Left renal pelvis (tissue), 4 donors: Measurements from ENCODE around the gene NOXA1. TPM values are rescaled to one million over a fixed set of nuclear protein-coding genes. Genes with fewer than 3 reads are reported as not detected.
A peak's percentile ranks its signal among the peaks of the same experiment; 100 is the strongest.
"Not testable (repeated sequence)": the region's sequence is repeated elsewhere in the genome, so short reads cannot be mapped to it uniquely, and the experiment has no call there.

Experiments
- DNase-seq, 4 donors: peaks; one replicate each; pipeline ENCODE4 v3.0.0-alpha.2; 2013; ENCODE audit warnings: low read depth in 4 of 4, low spot score in 3 of 4
- polyA plus RNA-seq, 4 donors: library from polyadenylated mRNA; unstranded; fragments of 120-200 nt; gene quantifications; one replicate each; pipeline ENCODE4 v1.2.1, GENCODE V29; 2013; ENCODE audit not compliant: insufficient read length in 4 of 4

Gene NOXA1
- polyA plus RNA-seq, 4 donors: 2.5 to 10.9 (median 4.3) TPM

DNA sequence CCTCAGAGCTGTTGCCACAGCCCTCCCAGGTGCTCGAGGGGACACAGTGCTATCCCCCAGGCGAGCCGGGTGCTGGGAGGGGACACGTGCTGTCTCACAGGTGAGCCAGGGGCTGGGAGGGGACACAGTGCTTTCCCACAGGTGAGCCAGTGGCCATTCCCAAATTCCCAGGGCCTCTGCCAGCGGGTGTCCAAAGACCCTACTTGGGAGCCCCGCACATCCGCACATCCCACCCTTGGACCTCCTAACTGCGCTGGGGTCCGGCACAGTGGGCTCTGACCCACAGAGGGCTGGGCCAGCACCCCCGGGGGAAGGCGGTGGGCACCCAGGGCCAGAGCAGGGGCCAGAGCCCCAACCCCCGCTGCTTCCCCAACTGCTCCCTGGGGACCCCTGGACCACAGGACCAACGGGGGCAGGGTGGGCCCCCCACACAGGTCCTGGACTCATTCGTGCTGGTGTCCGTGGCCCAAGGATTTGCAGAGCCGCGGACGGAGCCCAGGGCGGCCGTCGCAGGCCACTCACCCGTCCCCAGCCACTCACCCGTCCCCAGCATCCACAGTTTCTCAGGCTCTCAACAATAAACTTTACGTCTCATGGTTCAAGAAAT lies 18.1 kb upstream of the NOXA1 start:
- no peak for DNase-seq

DNA sequence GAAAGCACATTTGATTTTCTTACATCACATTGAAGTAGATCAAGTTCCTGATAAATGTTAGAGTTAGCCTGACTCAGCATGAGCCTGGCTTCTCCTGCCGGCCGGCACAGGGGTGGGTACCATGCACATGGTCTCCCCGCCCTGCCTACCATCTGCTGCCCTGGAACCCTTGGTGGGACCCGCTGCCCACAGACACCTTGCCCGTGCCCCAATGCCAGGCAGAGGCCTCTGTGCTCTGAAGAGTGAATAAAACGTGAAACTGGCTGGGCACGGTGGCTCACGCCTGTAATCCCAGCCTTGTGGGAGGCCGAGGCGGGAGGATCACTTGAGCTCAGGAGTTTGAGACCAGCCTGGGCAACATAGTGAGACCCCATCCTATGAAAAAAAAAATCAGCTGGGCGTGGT lies 17.5 kb upstream of the NOXA1 start:
- DNase-seq: no peak

DNA sequence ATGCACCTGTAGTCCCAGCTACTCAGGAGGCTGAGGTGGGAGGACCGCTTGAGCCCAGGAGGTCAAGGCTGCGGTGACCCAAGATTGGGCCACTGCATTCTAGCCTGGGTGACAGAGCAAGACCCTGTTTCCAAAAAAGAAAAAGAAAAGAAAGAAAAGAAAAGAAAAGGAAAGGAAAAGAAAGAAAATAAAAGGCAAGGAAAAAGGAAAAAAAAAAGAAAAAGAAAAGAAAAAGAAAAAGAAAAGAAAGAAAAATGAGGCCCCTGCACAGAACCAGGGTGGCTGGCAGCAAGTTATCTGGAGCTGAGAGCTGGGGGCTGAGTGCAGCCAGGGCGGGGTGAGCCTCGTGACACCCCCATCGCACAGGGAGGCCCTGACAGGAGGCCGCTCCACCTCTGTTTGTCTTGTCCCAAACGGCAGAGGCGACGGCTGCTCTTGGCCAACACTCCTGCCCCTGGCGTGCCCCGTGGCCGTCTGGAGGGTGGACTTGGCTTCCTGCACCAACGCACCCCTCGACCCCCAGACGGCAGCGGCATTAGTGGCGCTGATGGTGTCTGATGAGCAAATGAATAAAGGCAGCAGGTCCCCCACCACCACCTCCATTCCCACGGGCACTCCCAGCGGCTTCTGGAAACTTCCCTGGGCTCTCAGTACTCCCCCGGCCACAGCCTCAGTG lies 17.0 kb upstream of the NOXA1 start:
- no peak for DNase-seq

DNA sequence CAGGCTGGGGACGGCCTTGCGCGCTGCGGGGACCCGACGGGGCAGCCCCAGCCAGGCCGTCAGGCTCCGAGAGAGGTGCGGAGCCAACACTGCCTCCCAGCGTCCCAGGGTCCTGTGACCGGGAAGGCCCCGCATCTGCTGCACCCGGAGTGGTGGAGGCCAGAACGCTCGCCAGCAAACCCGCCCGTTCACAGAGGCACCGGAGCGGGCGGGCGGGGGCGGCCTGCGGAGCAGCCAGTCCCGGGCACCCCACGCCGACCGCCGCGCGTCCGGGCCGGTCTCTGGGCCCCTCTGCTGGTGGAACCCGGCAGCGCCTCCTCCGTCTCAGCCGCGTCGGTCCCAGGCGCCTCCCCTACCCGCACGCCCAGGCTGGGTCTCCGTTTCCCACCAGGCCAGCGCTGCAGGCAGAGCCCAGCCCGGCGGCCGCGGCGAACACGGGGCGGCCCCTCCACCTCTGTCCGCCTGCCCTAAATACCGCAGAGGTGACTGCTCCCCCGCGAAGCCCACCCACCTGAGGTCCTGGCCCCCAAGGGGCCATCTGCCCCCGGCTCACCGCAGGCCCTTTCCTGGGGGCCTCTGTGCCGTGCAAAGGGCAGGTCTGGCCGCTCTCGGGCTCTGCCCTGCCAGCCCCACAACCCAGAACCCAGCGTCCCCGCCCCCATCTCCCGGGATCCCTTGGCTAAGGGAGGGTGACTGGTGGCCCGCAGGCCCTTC lies 16.2 kb upstream of the NOXA1 start:
- DNase-seq: peak in 3 of 4 donors; percentile 43 to 49 (median 44)

DNA sequence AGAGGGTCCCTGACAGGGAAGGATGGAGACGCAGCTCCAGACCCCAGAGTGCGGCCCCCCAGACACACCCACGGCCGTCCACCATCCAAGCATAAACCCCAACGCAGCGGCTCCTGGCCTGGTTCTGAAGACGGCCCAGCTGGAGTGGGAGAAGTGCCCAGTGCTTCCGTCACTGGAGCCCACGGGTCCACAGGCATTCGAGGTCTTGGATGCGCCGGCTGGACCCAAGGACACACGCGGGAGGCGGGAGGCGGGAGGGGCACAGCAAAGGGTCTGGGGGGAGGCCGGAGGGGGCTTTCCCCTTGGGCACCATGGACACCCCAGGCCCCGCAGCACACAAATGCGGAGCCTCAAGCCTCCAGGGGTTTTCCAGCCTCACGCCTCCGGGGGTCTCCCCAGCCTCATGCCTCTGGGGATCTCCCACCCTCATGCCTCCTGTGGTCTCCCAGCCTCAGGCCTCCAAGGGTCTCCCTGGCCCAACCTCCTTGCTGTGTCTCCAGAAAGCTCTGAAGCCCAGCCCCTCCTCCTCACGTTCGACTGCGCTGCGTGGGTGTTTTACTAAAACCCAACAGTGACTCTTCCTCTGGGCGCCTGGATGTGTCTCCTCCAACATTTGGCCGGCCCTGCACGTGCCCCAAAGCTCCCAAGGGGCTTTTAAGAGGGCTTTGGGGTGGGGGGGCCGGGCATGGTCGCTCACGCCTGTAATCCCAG lies 15.4 kb upstream of the NOXA1 start:
- no peak for DNase-seq

DNA sequence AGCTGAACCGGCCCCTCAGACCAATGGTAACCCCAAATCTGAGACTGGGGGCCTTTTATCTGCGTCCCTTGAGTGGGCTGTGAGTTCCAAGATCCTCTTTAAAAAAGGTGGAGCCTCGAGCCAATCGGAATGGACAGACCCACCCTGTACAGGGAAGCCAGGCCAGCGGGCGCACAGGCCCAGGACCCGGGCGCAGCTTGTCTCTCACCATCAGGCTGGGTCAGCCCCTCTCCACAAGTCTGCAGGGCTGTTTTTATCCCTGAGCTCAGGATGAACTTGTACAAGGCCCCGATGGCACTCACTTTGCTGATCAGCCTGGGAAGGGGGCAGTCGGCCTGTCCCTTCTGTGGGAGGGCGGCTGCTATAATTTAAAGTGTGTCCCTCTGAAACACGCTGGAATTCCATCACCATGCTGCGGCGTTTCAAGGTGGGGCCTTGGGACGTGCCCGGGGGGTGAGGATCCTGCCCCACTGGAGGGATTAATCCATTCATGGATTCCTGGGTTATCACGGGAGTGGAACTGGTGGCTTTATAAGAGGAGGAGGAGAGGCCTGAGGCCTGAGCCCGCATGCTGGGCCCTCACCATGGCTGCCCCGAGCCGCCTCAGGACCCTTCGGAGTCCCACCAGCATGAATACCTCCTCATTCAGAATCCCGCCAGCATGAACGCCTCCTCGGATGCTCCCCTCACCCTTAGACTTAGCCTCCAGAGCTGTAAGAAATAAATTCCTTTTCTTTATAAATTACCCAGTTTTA lies 14.4 kb upstream of the NOXA1 start:
- DNase-seq: no peak

DNA sequence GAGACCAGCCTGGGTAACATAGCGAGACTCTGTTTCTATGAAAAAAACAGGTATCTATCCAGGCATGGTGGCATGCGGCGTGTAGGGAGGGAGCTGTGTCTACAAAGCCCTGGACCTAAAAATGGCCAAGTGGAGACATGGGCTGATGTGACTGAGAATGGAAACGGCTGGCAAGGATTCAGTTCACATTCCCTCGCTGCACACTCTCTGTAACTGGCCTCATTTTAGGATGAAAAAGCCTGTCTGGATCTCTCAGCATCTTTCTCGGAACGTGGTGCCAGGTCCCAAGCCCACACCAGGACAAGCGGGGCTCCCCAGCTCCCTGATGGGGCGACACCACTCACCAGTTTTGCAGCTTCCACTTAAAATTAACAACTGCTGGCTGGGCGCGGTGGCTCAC lies 13.7 kb upstream of the NOXA1 start:
- no peak for DNase-seq

DNA sequence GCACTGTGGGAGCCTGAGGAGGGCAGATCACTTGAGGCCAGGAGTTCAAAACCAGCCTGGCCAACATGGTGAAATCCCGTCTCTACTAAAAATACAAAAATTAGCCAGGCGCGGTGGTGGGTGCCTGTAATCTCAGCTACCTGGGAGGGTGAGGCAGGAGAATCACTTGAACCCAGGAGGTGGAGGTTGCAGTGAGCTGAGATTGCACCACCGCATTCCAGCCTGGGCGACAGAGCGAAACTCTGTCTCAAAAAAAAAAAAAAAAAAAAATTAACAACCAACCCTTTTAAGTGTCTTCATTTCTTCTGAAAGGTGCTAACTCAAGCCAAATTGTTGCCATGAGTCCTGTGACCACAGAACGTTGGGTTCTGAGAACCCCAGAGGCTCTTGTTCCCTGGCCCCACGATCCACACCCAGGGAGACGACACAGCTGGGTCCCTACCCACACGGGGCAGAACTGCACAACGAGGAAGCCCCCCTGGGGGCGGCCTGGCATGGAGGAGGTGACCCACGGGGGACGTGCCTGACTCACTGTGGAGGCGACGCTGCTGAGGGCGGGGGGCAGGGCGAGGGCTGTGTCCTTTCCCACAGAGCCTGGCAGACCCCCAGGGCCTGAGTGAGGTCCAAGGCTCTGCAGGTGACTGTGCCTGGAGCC lies 12.8 kb upstream of the NOXA1 start:
- DNase-seq: not testable (repeated sequence)

DNA sequence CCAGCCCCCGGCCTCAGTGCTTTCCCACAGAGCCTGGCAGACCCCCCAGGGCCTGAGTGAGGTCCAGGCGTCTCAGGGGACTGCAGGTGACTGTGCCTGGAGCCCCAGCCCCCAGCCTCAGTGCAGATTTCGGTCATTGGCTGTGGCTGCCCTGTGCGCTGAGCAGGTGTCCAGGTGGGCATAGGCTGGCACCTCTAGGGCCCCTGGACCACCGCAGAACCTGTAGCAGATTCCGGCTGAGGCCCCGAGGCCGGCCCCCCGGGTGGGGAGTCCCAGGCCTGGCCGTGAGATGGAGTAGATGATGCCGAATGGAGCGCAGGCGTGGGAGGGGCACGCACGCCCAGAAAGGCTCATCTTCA lies 12.3 kb upstream of the NOXA1 start:
- DNase-seq: no peak

DNA sequence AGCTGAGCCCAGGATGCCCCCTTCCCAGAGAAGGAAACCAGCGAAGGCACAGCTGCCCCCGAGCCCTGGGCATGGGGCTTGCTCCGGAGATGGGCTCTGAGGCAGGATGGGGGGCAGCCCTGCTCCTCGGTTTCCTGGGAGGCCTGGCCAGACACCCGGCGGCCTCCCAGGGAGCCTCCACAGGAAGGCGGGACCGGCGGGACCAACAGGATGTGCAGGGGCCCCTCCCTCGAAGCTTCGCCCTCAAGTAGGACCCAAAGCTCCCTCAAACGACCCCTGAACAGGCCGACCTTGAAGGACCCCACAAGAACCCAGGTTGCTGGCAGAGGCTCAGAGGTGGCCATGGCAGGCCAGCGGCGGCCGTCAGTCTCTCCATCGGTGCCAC lies 11.9 kb upstream of the NOXA1 start:
- DNase-seq: no peak

DNA sequence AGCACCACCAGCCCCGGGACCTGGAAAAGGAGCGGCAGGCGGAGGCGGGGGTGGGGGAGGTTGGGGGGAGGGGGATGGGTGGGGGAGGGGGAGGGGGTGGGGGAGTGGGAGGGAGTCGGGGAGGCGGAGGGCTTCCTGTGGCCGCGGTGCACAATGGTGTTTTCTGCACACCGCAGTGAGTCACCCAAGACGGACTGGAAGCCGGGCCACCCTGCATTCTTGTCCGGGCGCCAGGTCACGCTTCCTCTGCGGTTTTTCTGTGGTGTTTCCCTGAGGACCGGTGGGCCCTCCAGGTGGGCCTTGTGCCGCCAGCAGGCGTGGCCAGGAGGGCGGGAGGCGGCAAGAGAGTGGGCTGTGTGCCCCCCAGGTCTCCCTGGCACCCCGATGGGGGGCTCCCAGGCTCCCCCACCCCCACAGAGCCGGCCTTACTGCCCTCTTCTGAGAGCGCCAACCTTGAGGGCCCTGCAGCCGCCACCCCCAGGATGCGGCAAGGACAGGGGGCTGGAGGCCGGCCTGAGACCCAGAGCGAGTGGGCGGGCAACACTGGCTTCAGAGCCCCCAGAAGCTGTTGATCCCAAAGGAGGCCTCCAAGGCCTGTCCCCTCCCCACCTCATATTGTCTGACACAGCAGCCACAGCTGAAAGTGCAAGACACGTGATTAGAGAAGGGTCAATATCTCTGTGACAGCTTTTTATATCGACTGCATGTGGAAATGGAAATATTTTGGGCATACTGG lies 11.4 kb upstream of the NOXA1 start:
- no peak for DNase-seq

DNA sequence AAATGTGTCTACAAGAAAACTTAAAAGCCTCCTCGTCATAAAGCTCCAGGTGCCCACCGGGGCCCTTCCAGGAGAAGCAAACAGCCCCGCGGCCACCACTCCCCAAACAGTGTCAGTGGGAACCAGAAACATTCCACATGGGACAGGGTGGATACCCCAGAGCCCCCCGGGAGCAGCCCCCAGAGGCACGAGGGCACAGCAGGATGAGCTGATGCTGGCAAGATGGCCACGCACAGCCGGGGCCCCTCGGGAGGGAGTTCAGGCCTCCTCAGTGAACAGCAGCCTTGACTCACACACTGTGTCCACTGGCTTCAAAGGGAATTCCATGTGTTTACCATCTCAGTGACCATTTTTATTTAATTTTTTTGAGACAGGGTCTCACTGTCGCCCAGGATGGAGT lies 10.8 kb upstream of the NOXA1 start:
- no peak for DNase-seq

DNA sequence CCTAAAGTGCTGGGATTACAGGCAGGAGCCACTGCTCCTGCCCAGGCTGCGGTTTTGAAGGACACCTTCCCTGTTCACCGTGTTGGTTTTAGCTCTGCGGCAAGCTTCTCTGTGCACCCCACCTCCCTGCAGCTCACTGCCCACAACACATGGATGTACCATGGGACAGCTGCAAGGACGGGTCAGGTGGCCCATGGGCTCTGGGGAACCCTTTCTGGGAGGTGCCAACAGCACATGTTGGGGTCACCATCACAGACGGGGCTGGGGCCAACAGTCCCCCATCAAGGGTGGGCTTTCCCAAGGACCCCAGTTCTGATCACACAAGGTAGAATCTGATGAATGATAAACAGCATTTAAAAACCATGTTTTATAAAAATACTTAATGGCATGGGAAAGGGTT lies 7.7 kb upstream of the NOXA1 start:
- DNase-seq: no peak

DNA sequence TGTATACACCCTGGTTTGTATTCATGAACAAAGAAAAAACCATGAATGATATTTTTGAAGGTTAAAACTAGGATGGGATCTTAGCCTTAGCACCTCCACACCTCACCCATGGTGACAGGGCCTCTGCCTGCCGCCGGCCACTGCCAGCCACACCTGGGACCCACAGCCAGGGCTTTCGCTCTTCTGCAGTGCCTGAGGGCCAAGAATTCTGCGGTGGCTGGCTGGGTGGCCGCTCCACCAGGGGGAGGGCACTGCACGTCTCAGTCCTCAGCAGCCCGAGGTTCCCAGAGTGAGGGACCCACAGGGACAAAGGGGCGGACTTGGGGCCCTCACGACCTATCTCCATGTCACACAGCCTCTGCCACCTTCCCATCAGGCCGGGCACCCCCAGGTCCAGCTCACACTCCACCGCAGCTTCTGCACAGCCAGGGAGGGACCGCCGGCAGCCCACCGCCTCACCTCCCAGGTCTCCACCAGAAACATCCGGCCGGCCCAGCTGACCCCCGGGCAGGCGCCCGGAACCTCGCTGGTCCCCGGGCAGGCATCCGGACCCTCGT lies 7.1 kb upstream of the NOXA1 start:
- DNase-seq: no peak

DNA sequence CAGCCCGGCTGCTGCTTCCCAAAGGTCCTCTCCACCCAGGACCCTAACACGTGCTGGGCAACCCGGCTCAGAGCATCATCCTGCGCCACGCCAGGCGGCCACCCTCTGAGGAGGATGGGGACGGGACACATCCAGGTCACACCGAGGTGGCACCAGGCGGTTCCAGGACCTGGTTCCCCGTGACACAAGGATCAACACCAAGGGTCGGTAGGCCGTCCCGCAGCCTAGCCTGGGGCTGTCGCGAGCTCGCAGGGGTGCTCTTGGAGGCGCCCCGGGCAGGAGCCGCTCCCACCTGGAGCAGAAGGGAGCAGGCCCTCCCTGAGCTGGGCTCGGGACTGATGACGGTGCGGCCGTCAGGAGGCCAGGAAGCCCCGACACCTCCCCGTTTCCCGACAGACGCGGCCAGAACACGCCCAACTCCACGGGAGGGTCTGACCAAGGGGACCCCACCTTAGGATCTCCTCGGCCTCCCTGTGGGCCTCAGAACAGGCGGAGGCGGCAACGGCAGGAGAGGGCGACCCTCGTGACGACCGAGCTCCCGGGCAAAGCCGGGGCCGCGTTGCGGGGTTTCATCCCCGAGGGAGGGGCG lies 6.5 kb upstream of the NOXA1 start:
- DNase-seq: no peak

DNA sequence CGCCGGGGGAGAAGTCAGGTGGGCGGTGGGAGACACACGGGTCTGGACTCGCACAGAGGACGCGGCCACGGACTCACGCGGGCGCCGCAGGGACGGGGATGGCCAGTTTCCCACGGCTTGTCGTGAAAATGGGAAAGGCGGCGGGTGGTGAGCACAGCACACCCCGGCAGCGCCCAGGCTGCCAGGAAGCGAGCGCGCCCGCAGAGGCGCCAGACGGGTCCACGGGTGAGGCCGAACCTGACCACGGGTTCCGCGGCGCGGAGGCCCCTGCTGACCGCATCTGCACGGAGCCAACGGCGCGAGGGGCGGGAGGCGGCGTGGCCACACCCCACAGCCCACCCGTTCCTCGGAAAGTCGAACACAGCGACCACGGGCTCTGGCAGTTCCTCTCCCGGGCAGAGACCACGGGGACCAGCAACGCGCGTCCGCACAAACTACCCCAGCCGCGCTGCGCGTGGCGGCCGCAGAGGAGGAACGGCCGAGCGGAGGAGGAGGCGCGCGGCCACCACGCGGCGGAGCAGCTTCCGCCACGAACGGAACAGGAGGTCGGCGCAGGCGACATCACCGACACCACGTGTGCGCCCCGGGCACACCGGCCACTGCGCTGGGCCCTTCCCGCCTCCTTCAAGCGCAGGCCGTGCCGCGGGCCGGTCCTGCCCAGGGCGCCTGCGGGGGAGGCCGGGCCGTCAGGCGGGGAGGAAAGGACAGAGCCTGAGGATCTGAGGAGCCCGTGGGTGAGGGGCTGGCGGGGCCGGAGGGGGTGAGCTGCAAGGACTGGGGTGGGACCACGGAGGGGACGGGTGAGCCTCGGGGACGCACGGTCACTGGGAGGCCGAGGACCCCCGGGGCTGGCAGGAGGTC lies 5.8 kb upstream of the NOXA1 start:
- no peak for DNase-seq

DNA sequence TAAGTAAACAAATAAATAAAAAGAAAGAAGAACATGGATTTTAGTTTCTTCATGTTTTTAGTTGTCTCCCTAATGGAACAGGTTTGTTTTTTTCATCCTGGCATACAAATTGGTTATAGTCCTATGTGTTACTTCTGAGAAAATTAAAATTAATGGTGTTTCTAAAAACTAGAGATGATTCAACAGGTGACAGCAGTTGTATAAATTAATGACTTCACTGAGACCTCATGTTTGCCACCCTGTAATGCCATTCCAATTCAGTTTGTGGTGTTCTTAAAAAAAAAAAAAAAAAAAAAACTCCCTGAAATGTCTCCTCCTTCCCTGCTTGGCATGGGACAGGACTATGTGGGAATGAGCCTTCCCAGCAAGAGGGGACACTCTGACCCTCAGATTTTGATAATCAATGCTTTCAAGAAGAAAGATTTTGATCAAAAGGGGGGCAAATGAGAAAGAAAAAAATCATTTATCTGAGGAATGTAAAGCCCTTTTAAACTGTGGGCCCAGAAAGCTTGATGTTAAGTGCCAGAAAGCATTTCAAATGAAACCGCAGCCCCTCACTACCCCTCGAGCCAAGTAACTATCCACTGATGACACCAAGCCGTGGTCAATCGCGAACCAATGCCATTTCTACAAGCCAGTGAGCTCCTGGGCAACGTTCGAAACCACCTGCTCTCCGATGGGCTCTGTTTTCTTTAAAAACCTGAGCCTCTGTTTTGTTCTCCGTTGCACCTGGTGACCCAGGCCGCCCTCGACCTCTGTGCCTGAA lies 1.2 kb upstream of the NOXA1 start:
- DNase-seq: no peak
